ENCODE results near the gene SLC4A8.

DNA sequence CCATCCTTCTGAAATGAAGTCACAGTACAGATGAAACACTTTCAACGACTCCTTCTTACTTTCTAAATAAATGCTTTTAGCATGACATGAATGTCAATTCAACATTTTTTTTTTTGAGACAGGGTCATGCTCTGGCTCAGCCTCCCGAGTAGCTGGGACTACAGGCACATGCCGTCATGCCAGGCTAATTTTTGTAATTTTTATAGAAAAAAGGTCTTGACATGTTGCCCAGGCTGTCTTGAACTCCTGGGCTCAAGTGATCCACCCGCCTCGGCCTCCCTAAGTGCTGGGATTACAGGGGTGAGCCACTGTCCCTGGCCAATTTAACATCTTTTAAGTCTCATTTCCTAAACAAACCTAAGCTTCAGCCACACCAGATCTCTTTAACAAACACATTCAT is 49.8 kb upstream of the SLC4A8 start:
- TF ChIP-seq, protein P1, sequence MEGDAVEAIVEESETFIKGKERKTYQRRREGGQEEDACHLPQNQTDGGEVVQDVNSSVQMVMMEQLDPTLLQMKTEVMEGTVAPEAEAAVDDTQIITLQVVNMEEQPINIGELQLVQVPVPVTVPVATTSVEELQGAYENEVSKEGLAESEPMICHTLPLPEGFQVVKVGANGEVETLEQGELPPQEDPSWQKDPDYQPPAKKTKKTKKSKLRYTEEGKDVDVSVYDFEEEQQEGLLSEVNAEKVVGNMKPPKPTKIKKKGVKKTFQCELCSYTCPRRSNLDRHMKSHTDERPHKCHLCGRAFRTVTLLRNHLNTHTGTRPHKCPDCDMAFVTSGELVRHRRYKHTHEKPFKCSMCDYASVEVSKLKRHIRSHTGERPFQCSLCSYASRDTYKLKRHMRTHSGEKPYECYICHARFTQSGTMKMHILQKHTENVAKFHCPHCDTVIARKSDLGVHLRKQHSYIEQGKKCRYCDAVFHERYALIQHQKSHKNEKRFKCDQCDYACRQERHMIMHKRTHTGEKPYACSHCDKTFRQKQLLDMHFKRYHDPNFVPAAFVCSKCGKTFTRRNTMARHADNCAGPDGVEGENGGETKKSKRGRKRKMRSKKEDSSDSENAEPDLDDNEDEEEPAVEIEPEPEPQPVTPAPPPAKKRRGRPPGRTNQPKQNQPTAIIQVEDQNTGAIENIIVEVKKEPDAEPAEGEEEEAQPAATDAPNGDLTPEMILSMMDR (IDR thresholded peaks at IDR 0.05), result no peak
- no peak for TF ChIP-seq POLR2A (IDR thresholded peaks at IDR 0.05)
